Middle frontal gyrus (tissue), 1 donor: Measurements from ENCODE around the gene BCAS3.

Source experiments
- DNase-seq: peaks from one replicate; pipeline ENCODE4 v3.0.0-alpha.2; 2015; ENCODE audit warnings: low spot score; ENCODE audit errors: extremely low spot score

The BCAS3 gene

DNA sequence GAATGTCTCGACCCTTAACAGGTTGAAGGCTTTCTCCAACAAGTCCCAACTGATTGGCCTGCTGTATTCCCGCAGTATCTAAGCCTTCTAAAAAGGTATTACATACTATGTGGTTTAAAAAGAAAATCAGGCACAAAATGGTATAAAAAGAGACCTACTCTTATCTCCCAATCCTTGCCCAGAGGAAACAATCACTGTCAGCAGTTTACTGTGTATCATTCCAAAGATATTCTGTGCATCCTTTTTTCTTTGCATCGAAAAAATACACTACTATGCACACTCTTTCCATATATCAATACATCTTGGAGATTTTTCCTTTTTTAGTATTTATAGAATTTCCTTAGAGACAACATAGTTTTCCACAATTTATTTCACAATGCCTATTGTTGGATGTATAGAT, 603.2 kb downstream of the BCAS3 start:
- no peak for DNase-seq

- no peak for DNase-seq
Observed at GRCh38 chr17:61282377-61282776, 604.7 kb downstream of the BCAS3 start.

DNA sequence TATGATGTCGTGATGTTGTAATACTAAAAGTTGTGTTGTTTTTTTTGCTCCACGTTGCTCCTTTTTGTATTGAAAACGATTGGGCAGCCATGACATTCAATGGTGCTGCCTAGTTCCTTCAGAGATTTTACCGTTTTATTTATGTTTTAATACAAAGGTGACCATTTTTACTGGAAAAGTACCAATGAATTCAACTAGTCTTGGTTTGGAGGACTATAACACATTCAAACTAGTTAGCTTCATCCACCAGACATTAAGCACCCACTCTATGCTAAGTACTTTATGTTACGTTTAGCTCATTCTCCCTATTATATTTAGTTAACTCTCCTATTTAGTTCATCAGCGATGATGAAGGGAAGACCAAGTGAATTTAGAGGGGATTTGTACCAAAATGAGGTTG, 605.4 kb downstream of the BCAS3 start:
- no peak for DNase-seq

DNA sequence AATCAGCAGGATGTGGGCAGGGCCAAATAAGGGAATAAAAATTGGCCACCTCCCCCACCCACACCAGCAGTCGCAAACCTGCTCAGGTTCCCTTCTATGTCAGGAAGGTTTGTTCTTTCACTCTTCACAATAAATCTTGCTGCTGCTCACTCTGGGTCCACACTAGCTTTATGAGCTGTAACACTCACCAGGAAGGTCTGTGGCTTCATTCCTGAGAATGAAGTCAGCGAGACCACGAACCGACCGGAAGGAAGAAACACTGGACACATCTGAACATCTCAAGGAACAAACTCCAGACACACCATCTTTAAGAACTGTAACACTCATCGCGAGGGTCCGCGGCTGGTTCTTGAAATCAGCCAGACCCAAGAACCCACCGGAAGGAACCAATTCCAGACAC, 606.5 kb downstream of the BCAS3 start:
- DNase-seq, result no peak

DNA sequence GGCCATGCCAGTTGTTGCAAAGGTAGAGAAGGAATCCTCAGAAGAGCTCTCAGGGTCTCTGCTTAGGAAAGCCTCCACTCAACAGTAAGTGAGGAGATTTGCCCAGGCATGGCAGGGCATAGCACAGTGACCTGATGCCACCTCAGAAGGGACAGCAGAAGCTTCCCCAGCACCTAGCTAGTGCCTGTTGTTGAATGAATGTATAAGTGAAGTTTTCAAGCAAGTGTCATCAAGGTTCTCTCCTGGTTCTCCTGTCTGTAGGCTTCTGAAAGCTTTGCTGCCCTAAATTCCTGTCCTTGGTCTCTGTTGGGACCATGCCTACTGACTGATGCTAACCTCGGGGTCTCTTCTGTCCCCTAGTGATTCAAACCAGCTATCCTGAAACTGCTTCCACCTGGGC, 607.1 kb downstream of the BCAS3 start:
- DNase-seq, result no peak

- no peak for DNase-seq
Observed at GRCh38 chr17:61285526-61286320, 608.1 kb downstream of the BCAS3 start.

DNA sequence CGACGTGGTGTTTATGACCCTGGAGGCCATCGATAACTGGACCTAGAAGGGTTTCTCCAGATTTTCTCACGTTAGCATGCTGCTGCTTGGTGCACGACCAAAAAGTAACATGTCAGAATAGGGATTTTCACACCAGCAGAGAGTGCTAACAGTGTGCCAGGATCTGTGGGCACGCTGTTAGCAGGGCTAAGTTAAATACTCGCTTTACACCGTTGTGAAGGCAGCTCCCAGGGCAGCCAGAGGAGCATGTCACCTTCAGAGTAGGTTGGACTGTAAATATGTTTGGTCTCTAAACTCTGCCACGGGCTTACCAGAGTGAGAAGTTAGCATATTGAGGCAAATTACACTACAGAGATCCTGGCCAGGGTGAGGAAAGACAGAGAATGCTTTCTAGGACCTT, 608.8 kb downstream of the BCAS3 start:
- DNase-seq, result no peak

GRCh38 chr17:61289408-61290385, 612.0 kb downstream of the BCAS3 start:
- DNase-seq, result no peak

GRCh38 chr17:61291451-61292285, 614.0 kb downstream of the BCAS3 start:
- DNase-seq, result peak; percentile 34

GRCh38 chr17:61294286-61294685, 616.6 kb downstream of the BCAS3 start:
- no peak for DNase-seq

DNA sequence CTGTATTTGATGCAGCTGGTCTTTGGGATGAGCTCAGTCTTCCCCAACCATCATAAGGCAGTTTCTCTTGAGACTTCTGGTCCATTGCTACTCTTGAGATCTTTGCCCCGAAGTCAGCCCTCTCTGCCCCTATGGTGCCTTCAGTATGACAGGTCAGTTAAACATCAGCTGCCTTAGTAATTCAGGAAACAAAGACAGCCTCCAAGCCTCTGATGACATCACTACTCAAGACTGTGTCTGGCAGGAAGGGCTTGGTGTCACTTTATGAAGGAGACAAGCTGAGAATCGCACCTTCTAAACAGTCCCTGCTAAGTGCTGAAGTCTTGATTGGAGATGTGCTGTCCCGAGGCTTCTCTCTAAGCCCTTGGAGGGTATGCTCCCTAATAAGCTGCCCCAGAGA, 617.1 kb downstream of the BCAS3 start:
- DNase-seq, result no peak

- no peak for DNase-seq
Observed at GRCh38 chr17:61296058-61296457, 618.4 kb downstream of the BCAS3 start.

DNA sequence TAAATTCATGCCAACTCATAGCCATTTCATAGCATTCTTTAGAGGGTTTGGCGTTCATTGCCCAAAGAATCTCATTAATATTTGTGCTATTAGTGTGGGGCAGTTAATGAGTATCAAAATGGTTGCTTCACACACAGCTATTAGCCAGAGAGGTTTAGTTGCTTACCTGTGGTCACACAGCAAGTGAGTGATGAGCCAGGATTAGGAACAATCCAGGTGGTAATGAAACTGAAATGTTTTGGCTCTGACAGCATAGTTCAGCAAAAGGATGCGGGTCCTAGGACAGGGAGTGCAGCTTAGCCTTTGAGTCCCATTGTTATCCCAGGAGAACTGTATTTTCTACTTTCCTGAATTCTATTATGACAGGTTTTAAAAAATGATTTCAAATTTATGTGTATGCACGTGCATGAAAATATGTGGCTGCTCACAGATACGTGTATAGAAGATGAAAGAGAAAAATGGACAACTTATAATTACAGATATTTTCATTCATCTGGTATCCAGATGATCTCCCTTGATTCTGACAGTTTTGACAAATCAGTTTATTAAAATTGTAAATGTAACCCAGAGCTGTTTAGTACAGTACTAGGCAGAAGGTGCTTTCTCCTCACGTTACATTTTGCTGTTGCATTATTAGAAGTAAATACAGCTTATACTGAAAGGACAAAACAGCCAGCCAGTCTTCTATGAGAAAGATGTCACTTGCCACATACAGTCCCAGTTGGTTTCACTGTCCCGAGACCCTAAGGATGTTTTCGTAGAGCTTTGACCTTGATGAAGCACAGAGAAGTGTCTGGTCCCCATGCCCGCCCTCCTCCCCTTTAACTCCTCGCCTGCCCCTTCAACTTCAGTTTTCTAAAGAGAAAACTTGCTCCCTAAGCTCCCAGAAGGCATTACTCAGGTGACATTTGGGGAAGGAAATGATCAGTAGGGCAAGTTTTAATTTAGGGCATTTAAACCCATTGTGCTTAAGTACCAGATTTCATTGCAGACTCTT, 622.2 kb downstream of the BCAS3 start:
- DNase-seq, result no peak

DNA sequence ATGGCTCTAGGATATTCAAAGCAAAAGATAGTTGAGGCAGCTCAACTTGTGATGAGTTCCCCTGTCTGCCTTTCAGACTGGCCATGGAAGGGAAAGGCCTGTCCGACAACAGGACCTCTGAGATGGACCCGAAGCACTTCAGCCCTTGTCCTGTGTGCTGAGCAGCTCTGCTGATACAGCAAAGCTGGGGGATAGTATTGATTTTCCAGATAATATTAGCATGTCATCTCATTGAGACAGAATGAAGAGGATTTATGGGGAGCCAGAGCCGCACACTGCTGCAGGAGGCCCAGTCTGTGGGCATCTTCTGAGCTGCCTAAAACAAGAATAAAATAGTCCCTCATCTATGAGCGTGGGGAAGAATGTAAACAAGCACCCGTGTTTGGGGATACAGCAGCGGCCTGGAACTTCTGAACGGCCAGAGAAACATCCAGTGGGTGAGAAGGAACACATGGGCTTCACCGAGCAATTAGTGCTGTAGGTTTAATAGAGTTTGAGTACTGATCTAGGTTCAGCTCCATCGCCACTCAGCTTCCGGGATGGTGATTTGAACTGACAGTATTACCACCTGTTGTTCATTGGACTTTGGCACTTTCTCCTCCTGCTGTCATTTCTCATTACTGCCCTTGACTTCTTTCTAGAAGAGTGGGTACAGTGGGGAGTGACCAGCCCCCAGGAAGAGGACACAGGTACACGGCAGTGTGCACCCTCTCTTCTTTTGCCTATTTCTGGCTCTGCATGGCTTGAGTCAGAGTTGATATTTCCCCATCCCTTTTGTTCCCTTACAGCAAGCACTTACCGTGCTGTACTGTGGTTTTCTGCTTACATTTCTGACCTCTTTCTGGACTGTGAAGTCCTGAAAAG, 625.5 kb downstream of the BCAS3 start:
- DNase-seq, result no peak

DNA sequence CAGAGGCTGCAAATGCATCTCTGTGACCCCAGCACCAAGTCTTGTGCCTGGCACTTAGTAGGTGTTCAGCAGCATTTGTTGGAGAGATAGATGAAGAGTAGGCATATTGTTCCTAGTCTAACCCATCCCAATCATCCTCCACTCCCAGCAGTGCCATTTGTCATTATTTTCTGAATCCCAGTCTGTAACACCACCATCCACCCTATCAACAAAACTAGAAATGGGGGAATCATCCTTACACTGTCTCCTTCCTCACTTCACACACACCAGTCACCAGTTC, 626.1 kb downstream of the BCAS3 start:
- DNase-seq, result no peak

GRCh38 chr17:61305024-61305423, 627.4 kb downstream of the BCAS3 start:
- no peak for DNase-seq

GRCh38 chr17:61306003-61306402, 628.4 kb downstream of the BCAS3 start:
- DNase-seq, result no peak

GRCh38 chr17:61307905-61308886, 630.5 kb downstream of the BCAS3 start:
- no peak for DNase-seq
